B cell (primary cell): ENCODE results near the gene PAQR7.

Experiments used
- CTCF ChIP-seq: fragments of 200-600 bp; IDR thresholded peaks from one replicate; pipeline ENCODE4 v1.8.0; 2022; ENCODE audit warnings: antibody characterized with exemption, mild to moderate bottlenecking
- EZH2 ChIP-seq: IDR thresholded peaks from 2 replicates; pipeline ENCODE4 v1.6.1; 2012; ENCODE audit warnings: borderline replicate concordance, low read depth, mild to moderate bottlenecking, moderate library complexity, low read length; ENCODE audit not compliant: insufficient read depth, poor library complexity, severe bottlenecking

- TF ChIP-seq CTCF (no peak), EZH2 (no peak)
Measured at GRCh38 chr1:25918615-25919014, 43.1 kb upstream of the PAQR7 start.
